GM19025 (cell line): ENCODE measurements around the gene PIK3AP1.

Source experiments
- ATAC-seq: cut with Tn5 transposase; IDR thresholded peaks from one replicate; pipeline ENCODE4 v1.9.1; 2021; ENCODE audit warnings: mild to moderate bottlenecking, low read depth, moderate library complexity; ENCODE audit not compliant: unreplicated experiment

The PIK3AP1 gene

GRCh38 chr10:96616961-96617360 lies 103.4 kb downstream of the PIK3AP1 start:
- ATAC-seq = no peak

- ATAC-seq = no peak
Measured at GRCh38 chr10:96614515-96614914, 105.8 kb downstream of the PIK3AP1 start.

DNA sequence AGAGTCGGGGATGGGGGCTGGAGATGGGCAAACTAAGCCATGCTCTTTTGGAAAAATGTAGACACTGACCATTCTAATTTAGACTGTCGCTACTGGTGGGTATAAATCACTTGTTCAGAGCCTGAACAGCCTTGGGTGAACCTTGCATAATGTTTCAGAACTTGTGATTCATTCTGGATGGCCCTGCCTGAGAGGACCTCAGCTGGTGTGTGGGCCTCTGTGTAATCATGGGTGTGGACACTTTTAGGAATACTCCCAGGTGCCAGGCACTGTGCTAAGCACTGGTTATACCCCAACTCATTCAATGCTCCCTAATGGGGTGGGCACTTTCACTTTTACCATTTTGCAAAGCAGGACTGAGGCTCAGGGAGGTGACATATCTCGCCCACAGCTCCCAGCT lies 106.7 kb downstream of the PIK3AP1 start:
- no peak for ATAC-seq

DNA sequence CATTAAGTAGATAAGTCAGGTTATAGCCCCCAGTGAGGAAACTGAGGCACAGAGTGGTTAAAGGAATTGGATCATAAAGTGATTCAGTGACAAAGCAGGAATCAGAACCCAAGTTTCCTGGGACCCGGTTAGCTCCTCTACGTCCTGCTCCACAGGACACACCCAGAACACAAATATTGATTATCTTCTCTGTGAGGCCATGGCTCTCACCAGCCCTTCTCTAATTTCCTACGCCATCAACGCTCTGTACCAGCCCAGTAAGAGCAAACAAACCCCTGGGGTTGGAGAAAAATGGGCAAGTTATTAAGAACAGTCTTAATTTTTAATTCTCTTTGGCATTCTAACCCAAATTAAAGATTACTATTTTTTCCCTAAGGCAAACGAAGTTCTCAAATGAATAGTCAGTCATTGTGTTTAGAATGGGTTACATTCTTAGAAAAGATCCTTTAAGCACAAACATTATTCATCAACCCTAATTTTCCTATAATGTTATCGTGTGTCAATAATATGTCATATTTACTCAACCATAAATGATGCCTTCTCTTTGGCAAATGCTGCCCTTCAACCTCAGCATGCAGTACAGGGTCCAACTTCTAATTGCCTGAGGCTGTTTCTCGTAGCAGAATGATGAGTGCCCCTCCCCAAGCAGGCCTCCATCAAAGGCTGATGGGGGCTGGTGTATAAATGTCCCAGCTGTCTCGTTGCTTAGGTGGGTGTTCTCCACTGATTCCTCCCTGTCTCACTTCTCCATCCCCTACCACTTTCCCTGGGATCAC lies 108.1 kb downstream of the PIK3AP1 start:
- ATAC-seq = no peak

- no peak for ATAC-seq
Measured at GRCh38 chr10:96610817-96611216, 109.5 kb downstream of the PIK3AP1 start.

GRCh38 chr10:96609510-96609909 lies 110.8 kb downstream of the PIK3AP1 start:
- no peak for ATAC-seq

GRCh38 chr10:96608805-96609204 lies 111.5 kb downstream of the PIK3AP1 start:
- no peak for ATAC-seq

DNA sequence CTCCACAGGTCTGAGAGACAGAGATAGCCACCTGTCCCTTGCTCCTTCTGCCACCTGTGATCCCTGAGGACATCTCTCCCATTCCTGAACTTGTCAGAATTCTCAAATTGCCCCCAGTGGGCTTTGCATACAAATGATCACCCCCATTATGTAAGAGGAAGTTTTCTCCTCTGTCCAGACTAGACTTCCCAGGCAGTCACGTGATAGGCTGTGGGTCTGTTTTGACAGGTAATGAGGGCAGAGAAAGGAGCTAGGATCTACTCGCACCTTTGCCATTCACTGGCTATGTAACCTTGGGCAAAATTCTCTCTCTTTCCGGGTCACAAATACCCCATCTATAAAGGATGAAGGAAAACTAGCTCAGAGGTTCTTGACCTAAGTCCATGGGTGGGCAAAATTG lies 112.1 kb downstream of the PIK3AP1 start:
- no peak for ATAC-seq

- no peak for ATAC-seq
Measured at GRCh38 chr10:96606946-96607345, 113.4 kb downstream of the PIK3AP1 start.

DNA sequence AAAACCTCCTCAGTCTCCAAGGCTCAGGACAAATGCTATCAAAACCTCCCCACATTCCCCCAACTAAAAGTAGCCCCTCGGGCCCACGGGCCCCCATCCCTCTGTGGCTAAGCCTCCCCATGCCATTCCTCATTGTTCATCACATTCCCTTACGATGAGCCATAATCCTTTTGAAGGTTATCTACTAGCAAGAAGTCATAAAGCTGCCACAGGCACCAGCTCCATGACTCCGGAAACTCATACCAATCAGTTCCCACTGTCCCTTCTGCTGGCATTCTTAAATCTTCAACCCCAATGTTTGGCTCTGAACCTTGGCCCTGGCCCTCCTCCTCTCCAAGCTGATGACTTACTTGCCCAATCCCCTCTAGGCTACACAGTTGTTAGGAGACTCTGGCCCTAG lies 114.1 kb downstream of the PIK3AP1 start:
- no peak for ATAC-seq

DNA sequence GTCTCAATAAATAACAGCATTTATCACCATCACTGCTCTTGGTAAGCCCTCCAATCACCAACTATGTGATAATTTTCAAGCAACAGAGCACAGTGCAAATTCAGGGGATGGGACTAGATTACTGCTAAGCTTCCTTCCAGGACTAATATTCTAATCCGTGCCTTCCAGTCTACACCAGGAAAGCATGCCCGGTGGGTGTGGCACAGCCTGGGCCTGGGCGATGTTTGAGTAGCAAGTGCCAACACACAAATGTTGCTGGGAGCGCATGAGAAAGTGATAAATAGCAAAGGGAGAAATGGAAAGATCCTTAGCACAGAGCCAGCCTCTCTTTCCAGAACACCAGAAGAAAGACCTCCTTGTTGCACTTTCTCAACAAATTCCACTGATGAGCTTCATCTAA lies 120.0 kb downstream of the PIK3AP1 start:
- no peak for ATAC-seq

- ATAC-seq = no peak
Measured at GRCh38 chr10:96598846-96599245, 121.5 kb downstream of the PIK3AP1 start.

- ATAC-seq = no peak
Measured at GRCh38 chr10:96596422-96597407, 123.6 kb downstream of the PIK3AP1 start.

DNA sequence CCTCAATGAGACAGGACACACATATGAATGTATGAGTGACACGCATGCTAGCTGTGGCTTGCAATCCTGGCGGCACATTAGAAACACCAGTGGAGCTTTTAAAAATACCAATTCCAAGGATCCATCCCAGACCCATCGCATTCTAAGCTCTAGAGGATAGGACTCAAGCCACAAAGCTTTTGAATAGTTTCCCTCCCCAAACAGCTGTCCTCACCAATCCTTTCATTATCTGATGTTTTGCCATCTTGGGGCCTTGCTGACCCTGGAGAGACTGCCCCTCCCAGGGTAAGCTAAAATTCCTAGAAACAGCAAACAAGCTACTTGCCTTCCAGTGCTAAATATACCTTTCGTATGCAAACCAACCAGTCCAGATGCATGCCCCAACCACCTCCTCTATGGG lies 124.6 kb downstream of the PIK3AP1 start:
- no peak for ATAC-seq

GRCh38 chr10:96591946-96592345 lies 128.4 kb downstream of the PIK3AP1 start:
- no peak for ATAC-seq

DNA sequence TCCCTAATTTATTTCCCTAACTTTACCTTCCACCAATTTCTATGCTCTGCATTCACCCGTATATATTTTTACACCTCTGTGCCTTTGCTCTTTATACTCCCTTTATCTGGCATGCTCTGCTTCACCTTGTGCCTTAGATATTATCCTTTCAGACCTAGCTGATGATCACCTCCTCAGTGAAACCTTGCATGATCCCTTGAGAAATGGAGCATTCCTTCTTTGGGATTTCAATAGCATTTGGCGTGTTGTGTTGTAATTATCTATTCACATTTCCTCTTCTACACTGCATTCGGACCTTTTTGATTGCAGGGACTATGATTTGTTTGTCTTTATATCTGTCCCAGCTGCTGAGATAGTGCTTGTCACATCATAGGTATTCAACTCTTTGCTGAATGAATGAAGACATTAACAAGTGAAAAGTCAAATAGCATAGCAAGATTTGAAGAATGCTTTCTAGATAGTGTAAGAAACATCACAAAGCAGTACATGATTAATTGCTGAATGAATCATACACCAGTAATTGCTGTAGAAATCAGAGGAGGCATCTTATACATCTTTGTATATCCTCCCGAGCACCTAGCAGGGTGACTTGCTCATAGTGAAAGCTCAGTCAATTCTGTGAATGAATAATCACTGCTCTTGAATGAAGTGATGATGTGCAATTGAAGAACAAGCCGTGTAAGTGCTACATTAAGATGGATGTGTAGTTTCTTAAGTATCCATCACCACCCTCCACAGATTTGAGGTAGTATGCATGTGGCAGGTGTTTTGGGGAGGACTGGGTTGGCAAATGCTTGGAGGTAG lies 131.5 kb downstream of the PIK3AP1 start:
- ATAC-seq = no peak

DNA sequence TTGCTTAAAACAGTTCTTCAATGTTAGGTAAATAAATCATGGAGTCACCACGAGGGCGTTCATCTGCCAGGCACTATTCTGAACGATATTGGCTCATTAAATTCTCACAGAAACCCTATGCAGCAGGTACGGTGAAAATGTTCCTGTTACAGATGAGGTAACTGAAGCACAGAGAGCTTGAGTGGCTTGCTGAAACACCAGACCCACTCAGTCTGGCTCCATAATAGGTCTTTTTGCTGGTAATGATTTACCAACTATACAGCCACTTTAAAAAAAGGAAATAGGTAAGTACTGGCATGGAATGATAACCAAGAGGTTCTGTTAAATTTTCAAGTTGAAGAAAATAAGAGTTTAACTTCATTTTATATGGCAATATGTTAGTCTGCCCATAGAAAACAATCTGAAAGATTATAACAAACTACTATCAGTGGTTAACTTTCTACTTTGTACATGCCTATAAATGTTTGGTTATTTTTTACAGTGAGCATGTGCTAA lies 132.2 kb downstream of the PIK3AP1 start:
- no peak for ATAC-seq

DNA sequence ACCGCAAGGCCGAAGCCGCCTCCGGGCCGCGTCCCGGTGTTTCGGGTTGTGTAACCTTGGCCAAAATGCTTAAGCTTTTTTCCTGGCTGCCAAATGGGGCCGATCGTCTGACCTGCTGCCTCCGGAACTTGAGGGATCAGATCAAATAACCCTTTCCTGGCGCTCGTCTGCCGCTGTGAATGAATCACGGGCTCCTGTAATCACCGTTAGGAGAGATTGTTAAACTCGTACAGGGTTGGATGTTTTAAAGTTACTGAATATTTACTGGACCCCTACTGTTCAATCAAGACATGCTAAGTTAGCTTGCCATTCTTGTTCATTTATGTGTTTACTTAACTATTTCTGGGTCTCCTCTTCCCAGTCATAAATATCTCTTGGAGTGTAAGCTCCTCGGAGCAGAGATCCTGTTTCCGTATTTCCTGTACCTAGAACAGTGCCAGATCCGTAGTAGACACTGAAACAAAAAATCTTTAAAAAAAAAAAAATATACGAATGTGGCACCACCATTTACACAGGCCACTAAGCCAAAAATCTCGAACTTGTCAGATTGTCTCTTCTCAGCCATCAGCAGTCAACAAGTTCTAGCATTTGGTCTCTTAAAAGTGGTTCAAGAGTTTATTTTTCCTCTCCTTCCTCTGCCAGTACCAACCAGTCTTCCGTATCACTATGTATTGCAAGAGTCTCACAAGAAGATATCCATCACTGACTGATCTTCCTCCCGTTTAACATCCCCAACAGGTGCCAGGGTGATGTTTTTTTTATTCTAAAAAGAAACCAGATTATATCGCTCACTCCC lies 132.9 kb downstream of the PIK3AP1 start:
- ATAC-seq = no peak

DNA sequence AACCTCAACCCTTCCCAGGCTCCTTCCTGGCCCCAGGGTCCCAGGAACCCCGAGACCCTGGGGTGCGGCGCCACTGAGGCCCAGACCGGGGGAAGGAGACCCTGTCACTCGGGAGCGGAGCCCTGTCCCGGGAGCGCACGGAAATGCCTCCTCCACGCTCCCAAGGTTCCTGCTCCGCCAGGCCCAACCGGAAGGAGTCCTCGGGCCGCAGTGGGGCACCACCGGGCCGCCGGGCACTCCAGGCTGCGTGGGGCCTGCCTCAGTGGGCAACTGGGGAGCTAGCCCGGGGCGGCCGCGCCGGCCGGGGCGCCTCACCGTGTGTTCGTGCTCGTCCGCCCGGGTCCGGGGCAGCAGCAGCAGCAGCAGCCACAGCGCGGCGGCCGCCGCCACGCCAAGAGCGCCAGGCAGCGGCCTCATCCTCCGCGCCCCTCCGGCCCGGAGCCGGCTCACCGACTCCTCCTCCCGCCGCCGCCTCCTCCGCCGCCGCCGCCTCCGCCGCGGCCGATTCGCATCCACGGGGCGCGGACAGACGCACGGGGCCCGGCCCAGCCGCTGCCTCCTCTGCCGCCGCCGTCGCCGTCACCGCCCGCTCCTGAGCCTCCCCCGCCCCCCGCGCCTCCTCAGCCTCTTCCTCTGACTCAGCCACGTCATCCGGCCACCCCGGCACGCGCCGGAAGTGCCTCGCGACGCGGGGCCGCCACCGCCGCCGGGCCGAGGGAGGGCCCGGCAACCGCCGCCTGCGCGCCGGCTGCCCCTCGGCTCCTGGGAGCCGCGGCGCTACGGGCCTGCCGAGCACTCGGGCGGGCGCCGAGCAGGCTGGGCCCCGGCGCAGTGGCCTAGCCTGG lies 133.7 kb downstream of the PIK3AP1 start, which contains the start of gene TM9SF3:
TSS of gene TM9SF3 (minus strand) at position 594 of the 845 bp plus-strand sequence. CDS start at position 417, 177 bp downstream.
- ATAC-seq = peak; percentile 74
